HFF-Myc (cell line): ENCODE results near the gene MAEA.

ENCODE experiments used
- DNase-seq: peaks from one replicate; pipeline ENCODE4 v3.0.0-alpha.2; 2011; ENCODE audit warnings: low read depth; ENCODE audit errors: extremely low read depth
- H3K4me3 ChIP-seq: replicated peaks from 2 replicates; pipeline ENCODE4 v1.5.1; 2011; ENCODE audit warnings: low read depth, mild to moderate bottlenecking, control low read depth, low read length
- CTCF ChIP-seq: IDR thresholded peaks from 2 replicates; pipeline ENCODE4 v1.5.1; 2012; ENCODE audit warnings: mild to moderate bottlenecking, low read depth, low read length, control low read depth; ENCODE audit errors: missing control alignments

Gene MAEA

GRCh38 chr4:1360423-1361283, 71.0 kb downstream of the MAEA start:
- DNase-seq = peak; percentile 82
- H3K4me3 ChIP-seq = no peak overlapping the region
- TF ChIP-seq CTCF = peak; percentile 8

- no peak overlapping the region for H3K4me3 ChIP-seq
- no peak for DNase-seq
- TF ChIP-seq CTCF = no peak
Observed at GRCh38 chr4:1361431-1361830, 71.7 kb downstream of the MAEA start.

GRCh38 chr4:1362046-1362445, 72.4 kb downstream of the MAEA start:
- H3K4me3 ChIP-seq = no peak overlapping the region
- TF ChIP-seq CTCF = no peak
- DNase-seq = no peak

- no peak for DNase-seq
- H3K4me3 ChIP-seq = no peak overlapping the region
- TF ChIP-seq CTCF = no peak
Observed at GRCh38 chr4:1362521-1362920, 72.8 kb downstream of the MAEA start.

GRCh38 chr4:1363513-1363912, 73.8 kb downstream of the MAEA start:
- no peak overlapping the region for H3K4me3 ChIP-seq
- no peak for DNase-seq
- no peak for TF ChIP-seq CTCF

- DNase-seq = no peak
- no peak overlapping the region for H3K4me3 ChIP-seq
- no peak for TF ChIP-seq CTCF
Observed at GRCh38 chr4:1364217-1364616, 74.5 kb downstream of the MAEA start.
